Psoas muscle (tissue), 8 donors: ENCODE measurements around the gene STXBP3. TPM values are rescaled to one million over a fixed set of nuclear protein-coding genes. Genes with fewer than 3 reads are reported as not detected.

Experiments
- ATAC-seq, 4 donors: fragments of 200-7000 bp; cut with Tn5 transposase; one replicate each; pipeline ENCODE4 v1.9.1; 2020; ENCODE audit warnings: moderate library complexity in 3 of 4, mild to moderate bottlenecking in 2 of 4
- DNase-seq, 2 donors: peaks; one replicate each; pipeline ENCODE4 v3.0.0-alpha.2; 2020
- H3K27ac ChIP-seq: fragments of 200-600 bp; one replicate; pipeline ENCODE4 v1.8.0; 2022
- H3K27me3 ChIP-seq, 3 donors: fragments of 200-600 bp in 1 of 3; one replicate each; pipeline versions ENCODE4 v1.6.1 to v1.8.0; 2013 to 2022; ENCODE audit warnings: low read length in 2 of 3, mild to moderate bottlenecking in 2 of 3, moderate library complexity in 1 of 3; ENCODE audit not compliant: insufficient read depth in 3 of 3
- H3K36me3 ChIP-seq, 2 donors: fragments of 200-600 bp in 1 of 2; one replicate each; pipeline versions ENCODE4 v1.6.1 to v1.8.0; 2013 to 2022; ENCODE audit warnings: low read depth in 1 of 2, mild to moderate bottlenecking in 1 of 2, moderate library complexity in 1 of 2; ENCODE audit not compliant: insufficient read depth in 1 of 2
- H3K4me1 ChIP-seq: fragments of 200-600 bp; one replicate; pipeline ENCODE4 v1.8.0; 2022
- H3K4me3 ChIP-seq: fragments of 200-600 bp; one replicate; pipeline ENCODE4 v1.8.0; 2022; ENCODE audit warnings: mild to moderate bottlenecking
- H3K9me3 ChIP-seq: fragments of 200-600 bp; one replicate; pipeline ENCODE4 v1.8.0; 2022
- CTCF ChIP-seq: fragments of 200-600 bp; IDR thresholded peaks from one replicate; pipeline ENCODE4 v1.8.0; 2022; ENCODE audit warnings: antibody characterized with exemption
- WGBS, 3 donors: extraction: QIAGEN DNeasy Blood & Tissue Kit; methylation state at CpG; one replicate each; pipeline versions ENCODE4 v1.1.6 to v1.1.7; 2013; 5-methylcytosine and 5-hydroxymethylcytosine counted together
- intact Hi-C, 2 donors: fragments of 100-400 bp; cut with DNase I; formaldehyde crosslinking; loops; one replicate each; pipeline versions ENCODE4 v1.11.0 to v1.14.2; 2022
- polyA plus RNA-seq, 3 donors: library from polyadenylated mRNA; stranded (reverse); fragments of 200-250 nt; gene quantifications; one replicate each; pipeline ENCODE4 v1.2.3, GENCODE V29; 2013
- total RNA-seq, 4 donors: library from RNA; stranded (reverse); fragmentation: NEBNext Ultra II Directional in 2 of 4; extraction: Animal tissue kit (Norgen Biotek cat#: 25700) in 2 of 4; gene quantifications; one replicate each; pipeline versions ENCODE4 v1.2.1 to v1.2.4, GENCODE V29; 2021 to 2023
- donor health status: healthy with polysubstance abuse.
- donor health status: DM: no; HTN: no; CAD: no; lungs with moderate emphysema.
- donor health status: Bipolar disorder and iron deficiency.
- donor health status: healthy.
- donor health status: DM: yes; HTN: yes; CAD: no.
- donor health status: DM: no; HTN: no; CAD: no.
- donor health status: DM: no; HTN: no; CAD: no.
- donor health status: DM: yes; HTN: yes; CAD: no.

Gene STXBP3
- total and polyA plus RNA-seq, 7 donors: 12.7 to 22.3 (median 17.1) TPM

DNA sequence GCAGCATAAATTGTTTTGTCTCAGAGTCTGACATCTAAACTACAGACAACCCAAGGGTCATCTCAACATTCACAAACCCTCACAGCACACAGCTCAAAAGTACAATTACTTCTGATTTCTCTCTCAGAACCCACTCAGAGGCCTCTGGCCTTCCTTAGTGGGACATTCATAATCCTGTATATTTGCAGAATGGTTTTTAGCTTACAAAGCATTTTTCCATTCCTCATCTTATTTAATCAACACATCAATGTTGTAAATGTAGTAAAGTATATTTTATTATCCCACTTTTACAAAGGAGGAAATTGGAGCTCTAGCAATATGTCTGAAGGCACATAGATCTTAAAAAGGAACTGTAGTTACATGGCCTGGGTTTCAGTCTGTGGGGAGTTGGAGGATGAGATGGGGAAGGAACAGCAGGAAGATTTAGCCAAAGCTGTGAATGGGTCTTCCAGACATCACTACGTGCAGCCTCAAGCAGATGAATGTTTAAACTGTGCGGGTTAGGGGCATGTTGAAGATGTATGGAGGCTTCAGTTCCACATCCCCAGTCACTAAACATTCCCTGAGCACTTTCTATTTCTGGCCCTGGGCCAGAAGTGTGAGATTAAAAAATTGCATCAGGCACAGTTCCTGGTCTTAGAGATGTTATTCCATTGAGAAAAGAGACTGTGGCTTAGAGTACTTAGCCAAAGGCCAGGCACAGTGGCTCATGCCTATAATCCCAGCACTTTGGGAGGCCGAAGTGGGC, 97.1 kb downstream of the STXBP3 start:
- H3K27me3 ChIP-seq: no peaks in the 10 kb centered on the region
- no peaks in the 10 kb centered on the region for H3K36me3 ChIP-seq
- no peak for TF ChIP-seq CTCF
- ATAC-seq (no peak), DNase-seq (no peak)
- intact Hi-C loops: no loop called here
- H3K4me3 ChIP-seq: no peak overlapping the region
- peaks cover 8% of the 10 kb centered on the region for H3K4me1 ChIP-seq
- H3K27ac ChIP-seq: no peak overlapping the region
- no peaks in the 10 kb centered on the region for H3K9me3 ChIP-seq
- 76 to 82% (median 79%) methylated on average over 3 of the region's 3 CpGs for WGBS, 3 donors

DNA sequence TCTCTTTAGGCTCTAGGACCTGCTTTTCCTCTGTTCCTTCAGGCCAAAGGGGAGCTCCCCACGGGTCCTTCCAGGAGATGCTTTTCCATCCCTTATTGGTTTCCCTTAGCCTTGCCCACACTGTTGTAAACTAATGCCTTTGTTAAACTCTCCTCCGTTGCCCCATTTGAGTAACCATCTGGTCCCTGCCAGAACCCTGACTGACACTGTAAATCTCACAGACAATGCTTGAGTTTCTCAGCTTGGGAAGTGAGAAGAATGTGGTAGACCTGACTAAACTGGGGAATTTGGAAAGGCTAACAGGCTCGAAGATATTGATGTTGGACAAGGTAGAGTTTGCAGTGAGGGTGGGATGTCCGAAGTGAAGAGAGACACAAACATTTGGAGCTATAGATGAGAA, 99.0 kb downstream of the STXBP3 start:
- 68 to 86% (median 81%) methylated on average over 4 of the region's 4 CpGs for WGBS, 3 donors
- DNase-seq (no peak), ATAC-seq (no peak)
- Histone ChIP-seq H3K4me3 (no peak overlapping the region), H3K4me1 (peaks cover 8% of the 10 kb centered on the region), H3K9me3 (no peaks in the 10 kb centered on the region), H3K27me3 (no peaks in the 10 kb centered on the region), H3K36me3 (no peaks in the 10 kb centered on the region), H3K27ac (no peak overlapping the region)
- TF ChIP-seq CTCF: no peak
- intact Hi-C loops: no loop called here

GRCh38 chr1:108845991-108846390, 99.5 kb downstream of the STXBP3 start:
- TF ChIP-seq CTCF: no peak
- Histone ChIP-seq H3K27me3 (no peaks in the 10 kb centered on the region), H3K4me1 (peaks cover 8% of the 10 kb centered on the region), H3K9me3 (no peaks in the 10 kb centered on the region), H3K27ac (no peak overlapping the region), H3K4me3 (no peak overlapping the region), H3K36me3 (no peaks in the 10 kb centered on the region)
- 85 to 97% (median 95%) methylated on average over 6 of the region's 6 CpGs for WGBS, 3 donors
- ATAC-seq (no peak), DNase-seq (no peak)
- intact Hi-C loops: no loop called here

DNA sequence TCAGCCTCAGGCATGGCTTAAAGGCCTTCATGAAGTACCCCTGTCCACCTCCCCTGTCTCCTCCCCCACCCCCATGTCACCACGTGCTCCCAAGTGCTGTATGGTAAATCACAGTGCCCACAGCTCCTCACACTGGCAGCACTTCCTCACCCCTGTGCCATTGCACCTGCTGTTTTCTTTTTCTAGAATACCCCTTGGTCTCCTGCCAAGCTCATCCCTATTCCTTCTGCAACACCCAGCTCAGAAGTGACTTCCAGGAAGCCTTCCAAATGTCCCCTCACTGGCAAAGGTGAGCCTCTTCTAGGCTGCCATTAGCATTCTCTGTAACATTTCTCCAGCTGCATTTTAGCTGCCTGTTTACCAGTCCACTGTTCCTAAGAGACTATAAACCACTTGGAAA, 101.0 kb downstream of the STXBP3 start:
- Histone ChIP-seq H3K27ac (no peak overlapping the region), H3K36me3 (no peaks in the 10 kb centered on the region), H3K27me3 (no peaks in the 10 kb centered on the region), H3K4me3 (no peak overlapping the region), H3K4me1 (no peaks in the 10 kb centered on the region), H3K9me3 (no peaks in the 10 kb centered on the region)
- 32 to 50% (median 33%) methylated on average over 1 of the region's 1 CpG for WGBS, 3 donors
- no peak for TF ChIP-seq CTCF
- intact Hi-C loops: no loop called here
- DNase-seq (no peak), ATAC-seq (peak in 3 of 4 donors; percentile 64 to 77 (median 69))

- H3K27me3 ChIP-seq: no peaks in the 10 kb centered on the region
- H3K9me3 ChIP-seq: no peaks in the 10 kb centered on the region
- no peaks in the 10 kb centered on the region for H3K36me3 ChIP-seq
- no peak for DNase-seq
- no peak overlapping the region for H3K4me3 ChIP-seq
- no peak for ATAC-seq
- intact Hi-C loops: no loop called here
- no peak for TF ChIP-seq CTCF
- no peaks in the 10 kb centered on the region for H3K4me1 ChIP-seq
- no peak overlapping the region for H3K27ac ChIP-seq
Measured at GRCh38 chr1:108848806-108849205, 102.3 kb downstream of the STXBP3 start.
